ENCODE data around the gene PIMREG.

Gene PIMREG

GRCh38 chr17:6453279-6454024 is 9.2 kb downstream of the PIMREG start:
- no peak overlapping the region for H2AFZ ChIP-seq (ENCODE audit: low read depth, low read length)
- no peaks in the 10 kb centered on the region for H3K27me3 ChIP-seq (ENCODE audit: insufficient read depth, low read length, poor library complexity)
- H3K4me3 ChIP-seq (ENCODE audit: low read depth in 1 of 2, low read length in 2 of 2): no peak overlapping the region
- H3K4me1 ChIP-seq (ENCODE audit: insufficient read depth, low read length): no peaks in the 10 kb centered on the region
- DNase-seq: no peak
- H3K4me2 ChIP-seq (ENCODE audit: insufficient read depth, low read length): no peak overlapping the region
- H3K36me3 ChIP-seq (ENCODE audit: insufficient read depth, low read length): peaks cover 20% of the 10 kb centered on the region
- no peak overlapping the region for H3K9ac ChIP-seq (ENCODE audit: low read depth, low read length)
- no peaks in the 10 kb centered on the region for H3K9me3 ChIP-seq (ENCODE audit: insufficient read depth, low read length, severe bottlenecking)
- H3K79me2 ChIP-seq (ENCODE audit: insufficient read depth, low read length): no peaks in the 10 kb centered on the region
- H3K27ac ChIP-seq (ENCODE audit: low read length): no peak overlapping the region
- TF ChIP-seq EZH2 (IDR thresholded peaks at IDR 0.05; ENCODE audit: borderline replicate concordance, low read depth, low read length, severe bottlenecking) (no peak), CTCF (IDR thresholded peaks at IDR 0.05; ENCODE audit: borderline replicate concordance, extremely low read depth, low read length, poor library complexity, severe bottlenecking) (no peak)
- no peak for ATAC-seq (ENCODE audit: insufficient read depth, low read depth)
- no peaks in the 10 kb centered on the region; the same call in 1 of the 2 replicates for H4K20me1 ChIP-seq (ENCODE audit: insufficient read depth, low read length)

GRCh38 chr17:6454495-6455320 is 10.5 kb downstream of the PIMREG start:
- peaks cover 7% of the 10 kb centered on the region for H3K36me3 ChIP-seq (ENCODE audit: insufficient read depth, low read length)
- no peak overlapping the region for H3K4me3 ChIP-seq (ENCODE audit: low read depth in 1 of 2, low read length in 2 of 2)
- no peak overlapping the region for H2AFZ ChIP-seq (ENCODE audit: low read depth, low read length)
- DNase-seq (no peak), ATAC-seq (ENCODE audit: insufficient read depth, low read depth) (no peak)
- no peak overlapping the region for H3K9ac ChIP-seq (ENCODE audit: low read depth, low read length)
- no peaks in the 10 kb centered on the region for H3K4me1 ChIP-seq (ENCODE audit: insufficient read depth, low read length)
- H3K27ac ChIP-seq (ENCODE audit: low read length): no peak overlapping the region
- no peaks in the 10 kb centered on the region for H4K20me1 ChIP-seq (ENCODE audit: insufficient read depth, low read length)
- no peaks in the 10 kb centered on the region for H3K27me3 ChIP-seq (ENCODE audit: insufficient read depth, low read length, poor library complexity)
- no peak for TF ChIP-seq CTCF (IDR thresholded peaks at IDR 0.05; ENCODE audit: borderline replicate concordance, extremely low read depth, low read length, poor library complexity, severe bottlenecking)
- no peak for TF ChIP-seq EZH2 (IDR thresholded peaks at IDR 0.05; ENCODE audit: borderline replicate concordance, low read depth, low read length, severe bottlenecking)
- H3K79me2 ChIP-seq (ENCODE audit: insufficient read depth, low read length): no peaks in the 10 kb centered on the region
- H3K4me2 ChIP-seq (ENCODE audit: insufficient read depth, low read length): no peak overlapping the region
- no peaks in the 10 kb centered on the region for H3K9me3 ChIP-seq (ENCODE audit: insufficient read depth, low read length, severe bottlenecking)

- Histone ChIP-seq H3K36me3 (ENCODE audit: insufficient read depth, low read length) (peaks cover under 1% of the 10 kb centered on the region; the same call in 1 of the 2 replicates), H3K27me3 (ENCODE audit: insufficient read depth, low read length, poor library complexity) (no peaks in the 10 kb centered on the region), H2AFZ (ENCODE audit: low read depth, low read length) (no peak overlapping the region), H4K20me1 (ENCODE audit: insufficient read depth, low read length) (no peaks in the 10 kb centered on the region), H3K9me3 (ENCODE audit: insufficient read depth, low read length, severe bottlenecking) (no peaks in the 10 kb centered on the region), H3K4me1 (ENCODE audit: insufficient read depth, low read length) (no peaks in the 10 kb centered on the region), H3K4me3 (ENCODE audit: low read depth in 1 of 2, low read length in 2 of 2) (no peak overlapping the region), H3K27ac (ENCODE audit: low read length) (no peak overlapping the region), H3K79me2 (ENCODE audit: insufficient read depth, low read length) (no peaks in the 10 kb centered on the region), H3K4me2 (ENCODE audit: insufficient read depth, low read length) (no peak overlapping the region), H3K9ac (ENCODE audit: low read depth, low read length) (no peak overlapping the region)
- ATAC-seq (ENCODE audit: insufficient read depth, low read depth) (no peak), DNase-seq (no peak)
- no peak for TF ChIP-seq EZH2 (IDR thresholded peaks at IDR 0.05; ENCODE audit: borderline replicate concordance, low read depth, low read length, severe bottlenecking)
- TF ChIP-seq CTCF (IDR thresholded peaks at IDR 0.05; ENCODE audit: borderline replicate concordance, extremely low read depth, low read length, poor library complexity, severe bottlenecking): no peak
These were observed 11.1 kb downstream of the PIMREG start for GRCh38 chr17:6455321-6455705.
